Stimulated activated CD8-positive, alpha-beta memory T cell treated with anti-CD3 and anti-CD28 coated beads, Interleukin-7, amount 100 ng/mL, for 4 hours (primary cell): ENCODE measurements around the gene PFN3.
"Not testable (repeated sequence)": the region's sequence is repeated elsewhere in the genome, so short reads cannot be mapped to it uniquely, and the experiment has no call there.

Experiments
- DNase-seq, 2 donors: peaks; one replicate each; pipeline ENCODE4 v3.0.0-alpha.2; 2020; ENCODE audit warnings: low read depth in 2 of 2

PFN3 gene

DNA sequence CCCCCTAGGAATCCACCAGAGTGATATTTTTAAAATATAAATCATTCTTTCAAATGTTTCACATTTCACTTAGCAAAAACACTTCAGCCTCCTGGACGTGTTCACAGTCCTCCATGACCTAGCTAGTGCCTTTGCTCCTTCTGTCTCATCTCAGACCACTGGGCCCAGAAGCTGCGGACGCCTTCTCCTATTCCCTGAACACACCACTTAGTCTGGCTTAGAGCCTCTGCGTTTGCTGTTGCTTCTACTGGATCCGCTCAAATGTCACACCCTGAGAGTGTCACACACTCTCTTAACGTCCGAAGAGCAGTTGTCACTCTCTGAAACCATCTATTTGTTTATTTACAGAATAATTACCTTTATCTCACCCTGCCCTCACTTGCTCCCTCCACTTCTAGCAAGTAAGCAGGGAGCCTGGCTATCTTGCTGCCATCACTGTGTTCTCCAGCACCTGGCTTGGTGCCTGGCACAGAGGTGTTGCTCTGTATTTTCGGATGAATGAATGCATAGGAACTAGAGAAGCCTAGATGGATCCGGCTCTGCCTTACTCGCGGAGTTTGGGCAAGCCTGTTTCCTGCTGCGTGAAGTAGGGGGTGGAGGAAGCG, 24.8 kb upstream of the PFN3 start:
- no peak for DNase-seq

DNA sequence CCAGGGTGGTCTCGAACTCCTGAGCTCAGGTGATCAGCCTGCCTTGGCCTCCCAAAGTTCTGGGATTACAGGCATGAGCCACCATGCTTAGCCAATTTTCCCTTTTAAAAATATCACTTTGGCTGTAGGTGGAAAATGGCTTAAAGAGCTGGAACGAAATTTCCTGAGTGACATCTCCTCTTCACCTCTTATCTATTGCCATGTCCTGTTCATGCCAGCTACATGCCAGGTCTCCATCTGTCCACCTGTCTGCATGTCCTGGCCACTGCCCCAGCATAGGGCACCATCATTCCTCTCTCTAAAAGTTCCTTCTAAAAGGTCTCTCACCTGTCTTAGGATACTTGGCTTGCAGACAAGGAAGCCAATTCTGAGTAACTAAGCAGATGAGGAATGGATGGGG, 23.2 kb upstream of the PFN3 start:
- DNase-seq: no peak

DNA sequence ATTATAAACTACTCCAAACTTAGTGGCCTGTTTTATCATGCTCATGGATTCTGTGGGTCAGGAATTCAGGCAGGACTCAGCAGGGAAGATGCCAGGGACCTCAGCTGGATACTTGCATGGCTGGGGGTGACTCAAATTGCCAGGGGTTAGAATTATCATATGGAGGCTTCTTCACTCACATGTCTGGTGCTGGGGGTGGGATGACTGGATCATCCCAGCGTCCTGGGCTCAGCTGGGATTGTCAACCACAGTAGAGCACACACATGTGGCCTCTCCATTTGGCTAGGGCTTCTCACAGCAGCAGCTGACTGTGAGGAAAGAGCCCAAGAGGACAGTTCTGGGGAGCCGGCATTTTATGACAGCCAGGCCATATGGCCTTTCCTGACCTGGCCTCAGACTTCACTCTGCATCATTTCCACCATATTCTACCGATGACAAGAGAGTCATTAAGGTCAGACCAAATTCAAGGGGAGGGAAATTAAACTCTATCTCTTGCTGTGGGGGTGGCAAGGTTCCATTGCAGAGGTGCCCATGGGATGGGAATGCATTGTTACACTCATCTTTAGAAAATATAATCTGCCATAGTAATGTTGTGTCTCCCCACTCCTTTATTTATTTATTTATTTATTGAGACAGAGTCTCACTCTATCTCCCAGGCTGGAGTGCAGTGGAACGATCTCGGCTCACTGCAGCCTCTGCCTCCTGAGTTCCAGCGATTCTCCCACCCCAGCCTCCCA, 20.8 kb upstream of the PFN3 start:
- no peak for DNase-seq

DNA sequence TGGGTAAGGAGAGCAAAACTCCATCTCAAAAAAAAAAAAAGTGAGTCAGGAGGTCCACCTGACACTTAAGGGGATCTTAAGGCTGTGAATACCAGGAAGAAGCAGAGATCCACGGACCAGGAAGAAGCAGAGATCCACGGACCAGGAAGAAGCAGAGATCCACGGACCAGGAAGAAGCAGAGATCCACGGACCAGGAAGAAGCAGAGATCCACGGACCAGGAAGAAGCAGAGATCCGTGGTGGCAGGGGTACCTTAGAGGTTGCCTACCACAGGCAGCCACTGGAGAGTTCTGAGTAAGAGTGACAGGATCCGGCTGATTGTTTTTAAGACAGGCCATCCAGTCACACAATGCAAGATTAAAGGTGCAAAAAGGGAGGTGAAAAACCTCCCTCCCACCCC, 20.0 kb upstream of the PFN3 start:
- DNase-seq: not testable (repeated sequence)

DNA sequence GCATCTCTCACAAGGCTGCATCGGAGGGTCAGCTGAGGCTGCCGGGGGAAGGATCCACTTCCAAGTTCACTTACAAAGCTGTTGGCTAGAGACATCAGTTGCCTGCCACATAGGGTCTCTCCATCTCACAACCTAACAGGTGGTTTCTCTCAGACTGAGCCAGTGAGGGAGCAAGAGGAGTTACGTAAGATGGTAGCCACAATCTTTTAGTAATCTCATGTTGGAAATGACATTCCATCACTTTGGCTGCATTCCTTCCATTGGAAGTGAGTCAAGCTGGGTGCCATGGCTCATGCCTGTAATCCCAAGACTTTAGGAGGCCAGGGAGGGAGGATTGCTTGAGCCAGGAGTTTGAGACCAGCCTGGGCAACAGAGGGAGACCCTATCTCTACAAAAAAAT, 18.6 kb upstream of the PFN3 start:
- no peak for DNase-seq

DNA sequence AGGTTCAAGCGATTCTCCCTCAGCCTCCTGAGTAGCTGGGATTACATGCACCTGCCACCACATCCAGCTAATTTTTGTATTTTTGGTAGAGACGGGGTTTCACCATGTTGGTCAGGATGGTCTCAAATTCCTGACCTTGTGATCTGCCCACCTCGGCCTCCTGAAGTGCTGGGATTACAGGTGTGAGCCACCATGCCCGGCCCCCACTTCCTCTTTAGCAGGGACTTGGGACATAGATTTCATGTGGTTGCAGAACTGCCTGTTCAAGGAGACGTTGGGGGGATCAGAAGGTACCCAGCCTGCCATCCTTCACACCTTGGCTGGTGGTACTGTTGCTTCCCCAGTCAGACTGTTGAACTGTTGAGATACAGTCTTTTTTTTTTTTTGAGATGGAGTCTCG, 16.6 kb upstream of the PFN3 start:
- not testable (repeated sequence) for DNase-seq

DNA sequence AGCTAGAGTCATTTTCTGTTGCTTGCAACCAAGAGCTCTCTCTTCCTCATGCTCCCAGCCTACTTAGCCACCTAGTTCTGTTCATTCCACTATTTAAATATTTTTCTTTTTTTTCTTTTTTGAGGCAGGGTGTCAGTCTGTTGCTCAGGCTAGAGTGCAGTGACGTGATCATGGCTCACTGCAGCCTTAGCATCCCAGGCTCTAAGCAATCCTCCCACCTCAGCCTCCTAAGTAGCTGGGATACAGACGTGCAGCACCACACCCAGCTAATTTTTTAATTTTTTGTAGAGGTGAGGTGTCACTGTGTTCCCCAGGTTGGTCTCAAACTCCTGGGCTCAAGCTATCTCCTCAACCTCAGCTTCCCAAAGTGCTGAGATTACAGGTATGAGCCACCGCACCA, 14.0 kb upstream of the PFN3 start:
- no peak for DNase-seq

DNA sequence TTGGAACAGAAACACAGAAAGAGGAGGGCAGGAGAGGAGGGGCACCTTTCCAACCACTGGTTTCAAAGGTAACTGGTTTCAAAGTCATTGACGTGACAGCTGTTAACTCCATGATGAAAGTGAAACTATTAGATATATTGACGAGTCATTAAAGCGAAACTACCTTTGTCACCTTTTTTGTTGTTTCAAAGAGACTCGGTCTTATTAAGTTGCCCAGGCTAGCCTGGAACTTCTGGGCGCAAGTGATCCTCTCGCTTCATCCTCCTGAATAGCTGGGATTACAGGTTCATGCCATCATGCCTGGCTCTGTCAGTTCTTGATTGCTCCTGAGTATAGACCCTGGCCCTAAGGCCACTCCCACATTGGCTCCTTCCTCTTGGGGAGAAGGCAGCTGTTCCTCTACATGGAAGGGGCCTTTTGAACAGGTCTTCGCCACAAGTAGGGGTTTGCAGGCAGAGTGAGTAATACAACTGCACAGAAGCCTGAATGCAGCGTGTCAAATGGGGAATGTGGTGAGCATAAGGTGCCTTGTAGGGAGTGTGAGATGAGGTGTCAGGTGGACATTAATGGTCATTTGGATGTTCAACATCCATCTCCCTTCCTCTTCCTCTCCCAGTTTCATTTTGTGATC, 12.3 kb upstream of the PFN3 start:
- no peak for DNase-seq

DNA sequence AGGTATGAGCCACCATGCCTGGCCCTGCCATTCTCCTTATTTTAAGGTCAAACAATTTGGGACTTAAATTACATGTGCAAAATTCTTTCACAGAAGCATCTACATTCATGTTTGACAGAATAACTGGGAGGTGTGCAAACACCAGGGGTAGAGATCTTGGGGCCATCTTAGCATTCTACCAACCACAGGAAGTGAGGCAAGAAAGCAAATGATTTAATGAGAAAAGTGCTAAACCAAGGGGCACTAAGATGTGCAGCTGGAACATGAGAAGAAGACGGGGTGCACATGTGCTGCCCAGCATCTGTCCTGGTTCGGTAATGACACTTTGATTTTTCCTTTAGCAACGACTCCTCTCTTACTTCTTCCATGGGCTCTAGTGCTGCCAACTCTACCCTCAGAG, 10.1 kb upstream of the PFN3 start:
- no peak for DNase-seq

DNA sequence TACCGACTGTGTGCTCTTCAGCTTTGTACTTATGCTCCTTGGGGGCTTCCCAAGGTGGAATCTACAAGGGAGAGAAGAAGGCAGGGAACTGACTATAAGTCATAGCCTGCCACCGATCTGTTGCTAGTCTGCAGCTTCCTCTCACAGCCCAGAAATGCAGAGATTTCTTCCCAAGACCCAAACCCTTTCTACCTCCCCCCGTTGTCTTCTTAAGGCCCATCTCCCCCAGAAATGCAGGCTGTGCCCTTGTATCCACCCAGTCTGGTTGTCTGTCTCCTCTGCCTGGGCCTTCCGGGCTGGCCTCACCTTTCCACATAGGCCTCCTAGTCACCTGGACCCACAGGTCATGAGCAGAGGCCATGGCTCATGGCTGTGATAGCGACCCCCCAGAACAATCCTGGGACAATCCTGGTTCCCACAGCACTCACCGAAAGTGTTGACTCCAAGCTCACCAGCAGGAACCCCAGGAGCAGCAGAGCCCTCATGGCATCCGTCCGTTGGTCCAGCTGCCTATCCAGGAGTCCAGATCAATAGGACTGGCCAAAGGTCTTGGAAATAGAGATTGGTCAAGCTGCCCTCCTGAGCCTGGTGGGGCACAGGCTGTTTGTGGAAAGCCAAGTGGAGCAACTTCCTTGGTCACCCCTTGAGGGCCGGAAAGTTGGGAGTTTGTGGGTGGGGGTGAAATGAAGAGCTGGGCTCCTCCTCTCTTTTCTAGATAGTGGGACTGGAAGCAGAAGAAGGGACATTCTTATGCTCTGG, 8.8 kb upstream of the PFN3 start, which contains the start of gene F12:
F12 (minus strand) TSS at position 522 of the 759 bp plus-strand sequence; CDS start at position 485, 37 bp downstream.
- DNase-seq: no peak

DNA sequence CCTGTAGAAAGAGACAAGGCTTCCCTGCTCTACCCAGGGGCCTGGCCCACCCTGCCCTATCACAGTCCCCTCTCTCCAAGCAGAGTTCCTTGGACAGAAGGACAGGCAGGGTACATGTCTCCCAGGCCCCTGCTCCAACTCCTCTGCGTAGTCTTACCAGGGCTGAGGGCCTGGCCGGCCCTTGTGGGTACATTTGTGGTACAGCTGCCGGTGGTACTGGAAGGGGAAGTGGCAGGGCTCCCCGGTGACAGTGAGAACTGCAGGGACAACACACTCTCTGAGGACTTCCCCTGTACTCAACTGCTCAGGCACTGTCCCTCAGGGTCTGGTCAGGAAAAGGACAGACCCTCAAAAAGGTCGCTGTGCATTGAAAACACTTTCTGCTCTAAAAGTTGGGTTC, 5.3 kb upstream of the PFN3 start:
- DNase-seq: no peak

DNA sequence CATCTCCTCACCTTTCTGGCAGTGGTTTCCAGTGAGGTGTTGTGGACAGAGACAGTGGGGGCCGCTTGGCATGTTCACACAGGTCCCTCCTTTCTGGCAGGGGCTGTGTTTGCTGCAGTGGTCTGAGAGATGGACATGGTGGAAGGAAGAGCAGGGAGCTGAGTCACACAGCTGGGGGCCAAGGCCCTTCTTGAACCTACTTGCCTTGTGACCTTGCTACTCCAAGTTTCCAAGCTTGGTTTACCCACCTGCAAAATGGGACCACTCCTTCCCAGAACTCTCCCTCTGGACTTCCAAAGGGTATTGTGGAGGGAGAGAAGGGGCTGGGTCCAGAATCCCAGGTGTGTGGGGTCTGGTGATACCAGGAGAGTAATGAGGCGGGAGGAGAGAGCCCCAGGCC, 4.9 kb upstream of the PFN3 start:
- DNase-seq: no peak

DNA sequence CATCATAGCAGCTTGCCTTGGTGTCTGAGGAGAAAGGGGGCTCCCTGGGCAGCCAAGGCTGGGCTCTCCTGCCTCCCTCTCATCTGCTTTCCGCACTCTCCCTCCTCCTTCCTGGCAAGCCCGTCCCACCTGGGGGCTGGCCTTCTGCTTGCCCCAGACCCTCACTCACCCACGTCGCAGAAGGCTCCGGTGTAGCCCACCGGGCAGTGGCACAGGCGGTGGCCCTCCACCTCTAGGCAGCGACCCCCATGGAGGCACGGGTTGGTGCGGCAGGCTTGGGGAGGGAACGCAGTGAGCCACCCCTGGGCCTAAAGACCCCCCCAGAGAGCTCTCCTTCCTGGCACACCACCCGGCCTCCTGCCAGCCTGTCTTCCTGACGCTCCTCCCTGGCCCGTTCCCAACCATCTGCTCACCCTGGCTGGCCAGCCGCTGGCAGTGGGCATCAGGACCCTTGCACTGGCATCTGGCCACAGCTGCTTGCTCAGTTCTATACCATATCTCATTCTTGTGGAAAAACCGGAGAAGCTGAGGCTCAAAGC, 4.2 kb upstream of the PFN3 start:
- DNase-seq: no peak

DNA sequence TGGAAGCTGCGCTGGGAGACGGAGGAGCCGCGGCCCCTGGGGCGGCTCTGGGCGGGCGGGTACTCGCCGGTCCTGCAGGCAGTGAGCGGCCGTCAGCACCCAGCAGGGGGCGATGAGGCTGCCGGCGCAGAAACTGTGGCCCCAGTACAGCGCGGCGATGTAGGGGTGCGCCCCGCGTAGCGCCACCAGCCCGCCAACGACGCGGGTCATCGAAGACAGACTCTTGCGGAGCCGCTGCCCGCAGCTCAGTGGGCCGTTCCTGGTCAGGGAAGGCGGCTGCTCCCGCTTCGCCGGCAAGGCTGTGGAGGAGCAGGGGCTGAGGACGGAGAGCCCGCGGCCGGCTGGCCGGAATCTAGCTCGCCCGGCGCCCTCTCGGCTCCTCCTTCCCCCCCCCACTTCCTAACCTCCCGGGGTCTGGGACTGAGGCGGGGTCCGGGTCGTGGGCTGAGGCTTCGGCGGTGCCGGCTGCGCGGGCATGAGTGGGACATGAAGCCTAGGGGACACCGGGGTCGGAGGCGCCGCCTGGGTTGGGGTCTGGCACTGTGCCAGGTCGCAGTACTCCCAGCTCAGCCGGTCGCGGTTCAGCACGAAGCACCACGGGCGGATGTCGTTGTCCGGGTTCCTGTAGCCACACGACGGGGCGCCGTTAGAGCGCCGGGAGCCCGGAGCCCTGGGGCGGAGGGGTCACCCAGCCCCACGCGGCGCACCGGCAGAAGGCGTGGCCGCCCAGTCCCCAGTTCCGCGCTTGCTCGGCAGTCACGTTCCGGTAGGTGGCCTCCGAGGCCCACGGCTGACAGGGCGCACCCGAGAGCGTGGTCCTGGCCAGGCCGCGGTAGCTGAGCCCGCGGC, 3.6 kb upstream of the PFN3 start:
- peak; percentile 72 to 82 for DNase-seq

DNA sequence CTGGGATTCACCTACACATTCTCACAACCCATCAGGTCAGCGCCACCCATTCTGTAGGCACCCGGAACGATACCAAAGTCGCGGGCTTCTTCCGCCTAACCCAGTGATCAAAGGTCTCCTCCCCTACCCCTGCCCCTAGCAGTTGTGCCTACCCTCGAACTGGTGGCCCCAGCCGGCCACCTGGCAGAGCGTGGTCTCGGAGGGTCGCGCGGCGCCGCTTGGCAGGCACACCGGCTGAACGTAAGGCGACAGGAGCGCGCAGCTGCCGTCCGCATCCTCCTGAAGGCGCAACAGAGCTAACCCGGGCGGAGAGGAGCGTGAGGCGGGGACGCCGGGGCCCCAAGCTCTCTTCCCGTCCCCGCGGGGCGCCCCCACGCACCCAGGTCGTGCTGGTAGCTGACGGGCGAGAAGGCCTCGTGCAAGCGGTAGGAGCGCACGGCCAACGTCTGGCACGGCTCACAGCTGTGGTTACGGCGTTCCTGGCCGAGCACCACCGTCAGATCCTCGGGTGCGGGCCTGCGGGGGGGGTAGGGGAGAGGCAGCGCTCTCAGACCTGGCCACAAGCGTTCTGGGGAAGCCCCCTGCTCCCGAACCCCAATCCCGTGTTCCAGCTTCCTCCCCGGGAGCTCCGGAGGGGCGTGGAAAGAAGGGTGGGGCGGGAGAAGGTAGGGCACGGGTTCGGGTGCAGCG, 2.8 kb upstream of the PFN3 start:
- peak in 1 of 2 donors; percentile 36 for DNase-seq

DNA sequence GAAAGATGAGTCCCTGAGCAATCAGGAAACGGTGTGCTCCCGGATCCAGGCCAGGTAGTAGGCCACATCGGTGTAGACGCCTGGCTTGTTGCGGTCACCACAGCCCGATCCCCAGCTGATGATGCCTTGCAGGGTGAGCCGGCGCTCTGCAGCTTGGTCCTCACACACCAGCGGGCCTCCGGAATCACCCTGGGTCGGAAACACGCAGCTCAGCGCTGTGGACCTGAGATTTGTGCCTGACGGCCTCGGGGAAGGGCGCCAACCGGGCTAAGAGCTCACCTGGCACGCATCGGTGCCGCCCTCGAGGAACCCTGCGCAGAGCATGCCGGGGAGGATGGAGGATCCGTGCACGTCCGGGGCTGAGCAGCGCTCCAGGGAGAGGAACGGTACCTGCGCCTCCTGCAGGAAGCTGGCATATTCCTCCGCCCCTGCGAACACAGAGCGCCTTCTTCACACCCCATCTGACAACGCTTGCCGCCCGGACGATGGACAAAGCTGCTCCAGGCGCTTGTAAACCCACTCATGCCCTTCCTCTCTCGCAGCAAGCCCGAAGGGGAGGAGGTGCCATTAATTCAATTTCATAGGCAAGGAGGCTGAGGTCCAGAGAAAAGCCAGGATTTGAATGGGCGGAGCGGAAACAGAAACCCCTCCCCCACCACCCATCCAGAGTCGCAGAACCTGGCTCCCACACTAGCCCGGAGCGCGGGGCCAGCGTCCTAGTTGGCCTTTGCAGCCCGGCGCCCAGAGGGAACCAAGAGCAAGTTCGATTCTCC, 2.0 kb upstream of the PFN3 start:
- DNase-seq: peak in 1 of 2 donors; percentile 53

DNA sequence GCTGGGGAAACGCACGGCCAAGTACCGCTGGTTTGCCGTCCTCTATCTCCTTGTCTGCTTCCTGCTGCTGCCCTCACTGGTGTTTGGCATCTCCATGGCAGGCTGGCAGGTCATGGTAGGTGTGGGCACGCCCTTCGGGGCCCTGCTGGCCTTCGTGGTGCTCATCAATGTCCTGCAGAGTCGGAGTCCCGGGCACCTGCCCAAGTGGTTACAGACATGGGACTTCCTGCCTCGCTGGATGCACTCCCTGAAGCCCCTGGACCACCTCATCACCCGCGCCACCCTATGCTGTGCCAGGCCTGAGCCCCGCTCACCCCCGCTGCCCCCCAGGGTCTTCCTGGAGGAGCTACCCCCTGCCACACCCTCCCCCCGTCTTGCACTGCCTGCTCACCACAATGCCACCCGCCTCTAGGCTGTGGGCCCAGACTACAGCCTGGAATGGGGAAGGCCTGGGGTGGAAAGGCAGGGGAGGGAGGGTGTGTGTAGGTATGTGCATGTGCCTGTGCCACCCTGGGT, 2.5 kb downstream of the PFN3 start:
- DNase-seq: no peak

DNA sequence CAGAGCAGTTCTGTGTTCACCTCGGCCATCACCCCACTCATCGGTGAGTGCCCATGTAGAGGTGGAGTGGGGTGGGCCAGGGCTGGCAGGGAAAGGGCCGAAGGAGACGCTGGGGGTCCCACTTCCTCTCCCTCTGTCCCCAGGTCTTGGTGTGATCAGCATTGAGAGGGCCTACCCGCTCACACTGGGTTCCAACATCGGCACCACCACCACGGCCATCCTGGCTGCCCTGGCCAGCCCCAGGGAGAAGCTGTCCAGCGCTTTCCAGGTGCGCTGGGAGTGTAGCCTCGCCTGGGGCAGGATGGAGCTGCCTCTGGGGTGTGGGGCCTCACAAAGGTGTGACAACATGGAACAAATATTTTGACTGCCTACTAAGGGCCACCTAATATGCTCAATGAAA, 3.7 kb downstream of the PFN3 start:
- no peak for DNase-seq

DNA sequence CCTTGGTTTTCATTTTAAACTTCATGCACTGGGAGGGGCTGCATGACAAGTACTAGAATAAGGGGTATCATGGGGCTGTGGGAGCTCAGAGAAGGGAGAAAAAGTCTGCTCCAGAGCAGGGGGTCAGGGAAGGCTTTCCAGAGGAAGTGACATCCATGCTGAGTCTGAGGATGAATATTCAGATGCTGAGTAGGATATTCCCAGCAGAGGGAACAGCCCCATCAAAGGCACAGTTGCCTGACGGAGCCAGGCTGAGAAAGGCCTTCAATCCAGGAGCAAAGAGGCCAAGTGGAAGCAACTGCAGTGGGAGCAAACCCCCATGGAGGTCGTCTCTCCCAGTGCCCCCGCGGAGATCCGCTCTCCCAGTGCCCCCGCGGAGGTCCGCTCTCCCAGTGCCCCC, 4.4 kb downstream of the PFN3 start:
- DNase-seq: no peak

DNA sequence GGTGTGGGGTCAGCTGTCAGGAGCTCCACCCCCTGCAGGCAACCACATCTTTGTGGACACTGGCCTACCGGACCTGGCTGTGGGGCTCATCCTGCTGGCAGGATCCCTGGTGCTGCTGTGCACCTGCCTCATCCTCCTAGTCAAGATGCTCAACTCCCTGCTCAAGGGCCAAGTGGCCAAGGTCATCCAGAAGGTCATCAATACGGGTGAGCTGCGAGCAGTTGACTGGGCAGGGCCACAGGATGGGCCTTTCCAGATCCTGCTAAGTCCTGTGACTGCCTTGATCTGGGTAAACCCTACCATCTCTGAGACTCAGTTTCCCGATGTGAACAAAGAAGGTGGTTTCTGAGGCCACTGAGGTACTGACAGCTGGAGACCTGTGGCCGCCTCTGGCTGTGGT, 6.5 kb downstream of the PFN3 start:
- DNase-seq: no peak
